ENCODE results near the gene ARHGEF11. TPM values are rescaled to one million over a fixed set of nuclear protein-coding genes. Genes with fewer than 3 reads are reported as not detected.

Gene ARHGEF11
- total RNA-seq, 1 experiment from 2014 or later: 41.1 TPM

DNA sequence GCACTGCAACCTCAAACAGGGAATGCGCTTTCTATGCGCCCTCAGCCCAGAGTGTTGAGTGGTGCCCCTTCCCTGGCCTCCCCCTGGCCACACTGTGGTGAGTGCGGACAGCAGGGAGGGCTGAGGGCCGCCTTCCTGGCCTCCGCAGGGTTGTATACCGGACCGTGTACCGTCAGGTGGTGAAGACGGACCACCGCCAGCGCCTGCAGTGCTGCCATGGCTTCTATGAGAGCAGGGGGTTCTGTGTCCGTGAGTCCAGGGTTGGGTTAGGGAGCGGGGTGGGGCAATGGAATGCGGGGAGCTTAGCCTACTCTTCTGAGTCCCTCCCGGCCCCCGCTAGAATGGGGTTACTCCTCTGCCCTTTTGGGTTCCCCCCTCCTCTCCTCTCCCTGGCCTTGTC, 140.4 kb downstream of the ARHGEF11 start:
- Histone ChIP-seq H3K9me3 (ENCODE audit: control insufficient read depth, low read depth, low read length) (no peaks in the 10 kb centered on the region), H3K4ac (ENCODE audit: low read depth, low read length) (no peak overlapping the region), H2BK12ac (ENCODE audit: insufficient read length, low read depth, low read length) (no peak overlapping the region), H2BK5ac (ENCODE audit: insufficient read length, low read length) (no peak overlapping the region), H2AFZ (ENCODE audit: low read length) (no peak overlapping the region), H4K91ac (ENCODE audit: insufficient read length, low read depth, low read length) (no peak overlapping the region), H3K9ac (ENCODE audit: extremely low read depth, insufficient read length, low read length) (no peak overlapping the region), H3K27me3 (ENCODE audit: insufficient read depth, low read length) (no peaks in the 10 kb centered on the region; the same call in 1 of the 2 replicates), H3K18ac (ENCODE audit: insufficient read length, low read depth, low read length) (no peak overlapping the region), H2BK120ac (ENCODE audit: low read depth, low read length, poor library complexity, severe bottlenecking) (no peak overlapping the region), H3K56ac (ENCODE audit: insufficient read length, low read depth, low read length) (no peak overlapping the region), H3K4me1 (ENCODE audit: insufficient read depth, low read length) (no peaks in the 10 kb centered on the region), H2AK5ac (ENCODE audit: insufficient read length, low read length) (no peak overlapping the region), H3K79me2 (ENCODE audit: insufficient read depth, low read length) (no peaks in the 10 kb centered on the region), H4K8ac (replicated peaks; ENCODE audit: insufficient read length, low read depth, low read length) (no peak overlapping the region), H4K5ac (ENCODE audit: insufficient read length, low read depth, low read length) (no peak overlapping the region), H3K79me1 (ENCODE audit: insufficient read depth, low read depth, low read length, poor library complexity, severe bottlenecking) (no peaks in the 10 kb centered on the region), H3T11ph (ENCODE audit: low read length) (no peak overlapping the region), H3K4me2 (ENCODE audit: insufficient read depth, insufficient read length, low read length) (no peak overlapping the region), H2BK15ac (ENCODE audit: low read depth, low read length) (no peak overlapping the region), H3K27ac (ENCODE audit: insufficient read length, low read depth, low read length) (no peak overlapping the region), H2BK20ac (ENCODE audit: low read depth, low read length, poor library complexity, severe bottlenecking) (no peak overlapping the region), H3K23me2 (ENCODE audit: insufficient read length, low read depth, low read length, poor library complexity, severe bottlenecking) (no peaks in the 10 kb centered on the region), H3K14ac (ENCODE audit: insufficient read depth, low read length) (no peak overlapping the region), H4K20me1 (ENCODE audit: control insufficient read depth, insufficient read depth, insufficient read length) (no peaks in the 10 kb centered on the region), H3K23ac (ENCODE audit: insufficient read length, low read depth, low read length) (no peak overlapping the region)
- Mint-ChIP-seq H3K36me3 (ENCODE audit: insufficient read depth in 1 of 3, low read depth in 3 of 3) (no peaks in the 10 kb centered on the region), H3K27ac (no peak overlapping the region), H3K4me3 (no peak overlapping the region), H3K9me3 (no peaks in the 10 kb centered on the region), H3K27me3 (ENCODE audit: low read depth) (peaks cover 23% of the 10 kb centered on the region), H3K4me1 (peaks cover 2 to 11% of the 10 kb centered on the region in 2 experiments)
- DNase-seq: no peak
- TF ChIP-seq, protein P1, sequence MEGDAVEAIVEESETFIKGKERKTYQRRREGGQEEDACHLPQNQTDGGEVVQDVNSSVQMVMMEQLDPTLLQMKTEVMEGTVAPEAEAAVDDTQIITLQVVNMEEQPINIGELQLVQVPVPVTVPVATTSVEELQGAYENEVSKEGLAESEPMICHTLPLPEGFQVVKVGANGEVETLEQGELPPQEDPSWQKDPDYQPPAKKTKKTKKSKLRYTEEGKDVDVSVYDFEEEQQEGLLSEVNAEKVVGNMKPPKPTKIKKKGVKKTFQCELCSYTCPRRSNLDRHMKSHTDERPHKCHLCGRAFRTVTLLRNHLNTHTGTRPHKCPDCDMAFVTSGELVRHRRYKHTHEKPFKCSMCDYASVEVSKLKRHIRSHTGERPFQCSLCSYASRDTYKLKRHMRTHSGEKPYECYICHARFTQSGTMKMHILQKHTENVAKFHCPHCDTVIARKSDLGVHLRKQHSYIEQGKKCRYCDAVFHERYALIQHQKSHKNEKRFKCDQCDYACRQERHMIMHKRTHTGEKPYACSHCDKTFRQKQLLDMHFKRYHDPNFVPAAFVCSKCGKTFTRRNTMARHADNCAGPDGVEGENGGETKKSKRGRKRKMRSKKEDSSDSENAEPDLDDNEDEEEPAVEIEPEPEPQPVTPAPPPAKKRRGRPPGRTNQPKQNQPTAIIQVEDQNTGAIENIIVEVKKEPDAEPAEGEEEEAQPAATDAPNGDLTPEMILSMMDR (conservative IDR thresholded peaks at IDR 0.05): no peak
- no CpG with 5 or more reads among the region's 16 CpGs for WGBS (ENCODE audit: extremely low coverage, insufficient read length, low lambda C conversion rate)

All from H9 (cell line).